PC-9 (cell line): ENCODE results near the gene CCAR1. TPM values are rescaled to one million over a fixed set of nuclear protein-coding genes. Genes with fewer than 3 reads are reported as not detected.
A peak's percentile ranks its signal among the peaks of the same experiment; 100 is the strongest.

Experiments
- BruUV-seq: library from RNA; stranded (reverse); fragments of 400-500 nt; replicated peaks from 2 replicates; lab custom pipeline; 2021; lab: Mats Ljungman, UMichigan
- CTCF ChIA-PET: fragments of 300-600 bp; sonication (Branson Sonifier 250); formaldehyde crosslinking; loops from one replicate; lab custom pipeline; 2022; ENCODE audit warnings: antibody characterized with exemption; lab: Charles Lee
- POLR2A ChIA-PET: fragments of 300-600 bp; sonication (Branson Sonifier 250); formaldehyde crosslinking; loops from one replicate; lab custom pipeline; 2022; ENCODE audit warnings: antibody characterized with exemption; ENCODE audit not compliant: unreplicated experiment; lab: Charles Lee
- DNase-seq, 2 experiments: peaks; one replicate each; pipeline versions ENCODE4 v3.0.0 to v3.0.0-alpha.2; 2015 to 2022; ENCODE audit warnings: mixed read lengths in 1 of 2
- H2AFZ ChIP-seq: fragments of 200-600 bp; sonication (generic); 2 replicates; pipeline ENCODE4 v1.8.1; 2017; ENCODE audit warnings: antibody characterized with exemption
- H3F3A ChIP-seq: fragments of 200-600 bp; sonication (generic); 2 replicates; pipeline ENCODE4 v1.8.1; 2017; ENCODE audit warnings: antibody characterized with exemption, mild to moderate bottlenecking, low read depth; ENCODE audit not compliant: insufficient read depth
- H3K27ac ChIP-seq: fragments of 200-600 bp; sonication (generic); 2 replicates; pipeline ENCODE4 v1.6.1; 2016; ENCODE audit warnings: mixed run types
- H3K27me3 ChIP-seq: fragments of 200-600 bp; sonication (generic); 2 replicates; pipeline ENCODE4 v1.6.1; 2016; ENCODE audit warnings: low read depth, mixed run types; ENCODE audit not compliant: insufficient read depth
- H3K36me3 ChIP-seq: fragments of 200-600 bp; sonication (generic); 2 replicates; pipeline ENCODE4 v1.6.1; 2016; ENCODE audit warnings: low read depth, mixed run types
- H3K4me1 ChIP-seq: fragments of 200-600 bp; sonication (generic); replicated peaks from 2 replicates; pipeline ENCODE4 v1.6.1; 2016; ENCODE audit warnings: mixed run types; ENCODE audit not compliant: insufficient read depth
- H3K4me2 ChIP-seq: fragments of 200-600 bp; sonication (generic); 2 replicates; pipeline ENCODE4 v1.6.1; 2017; ENCODE audit warnings: mixed run types
- H3K4me3 ChIP-seq: fragments of 200-600 bp; sonication (generic); 2 replicates; pipeline ENCODE4 v1.6.1; 2016; ENCODE audit warnings: mixed run types
- H3K79me2 ChIP-seq: fragments of 200-600 bp; sonication (generic); 2 replicates; pipeline ENCODE4 v1.6.1; 2017; ENCODE audit warnings: low read depth, mixed run types
- H3K9me2 ChIP-seq: fragments of 200-600 bp; sonication (generic); 2 replicates; pipeline ENCODE4 v1.8.1; 2017; ENCODE audit warnings: mild to moderate bottlenecking; ENCODE audit not compliant: insufficient read depth
- H3K9me3 ChIP-seq: fragments of 200-600 bp; sonication (generic); 2 replicates; pipeline ENCODE4 v1.8.1; 2016; ENCODE audit warnings: low read depth; ENCODE audit not compliant: insufficient read depth
- H4K20me1 ChIP-seq: fragments of 200-600 bp; sonication (generic); 2 replicates; pipeline ENCODE4 v1.8.1; 2017; ENCODE audit not compliant: insufficient read depth
- CTCF ChIP-seq: fragments of 200-600 bp; sonication (generic); conservative IDR thresholded peaks from 2 replicates; pipeline ENCODE4 v1.6.1; 2017; ENCODE audit warnings: mixed run types, antibody characterized with exemption, mild to moderate bottlenecking, moderate library complexity
- EZH2 ChIP-seq: fragments of 200-600 bp; sonication (generic); IDR thresholded peaks from 2 replicates; pipeline ENCODE4 v1.8.0; 2017; ENCODE audit warnings: antibody characterized with exemption, low read depth
- intact Hi-C: fragments of 100-400 bp; cut with micrococcal nuclease; formaldehyde crosslinking; loops from one replicate; pipeline ENCODE4 v1.10.0; 2022; ENCODE audit not compliant: unreplicated experiment
- total RNA-seq: library from RNA; stranded (reverse); gene quantifications from 2 replicates; pipeline ENCODE4 v1.2.3, GENCODE V29; 2021

CCAR1 gene
- total RNA-seq, 1 experiment from 2014 or later = 98.3 TPM

- POLR2A ChIA-PET = no interaction called here
- TF ChIP-seq EZH2 (no peak), CTCF (no peak)
- Histone ChIP-seq H3K4me1 (no peaks in the 10 kb centered on the region), H3K36me3 (peaks cover 77% of the 10 kb centered on the region), H4K20me1 (peaks cover 8% of the 10 kb centered on the region; the same call in 1 of the 2 replicates), H3K9me3 (no peaks in the 10 kb centered on the region), H3K4me2 (no peak overlapping the region), H3K27ac (no peak overlapping the region), H3F3A (peaks cover 33% of the 10 kb centered on the region; the same call in 1 of the 2 replicates), H3K4me3 (no peak overlapping the region), H2AFZ (no peak overlapping the region), H3K9me2 (no peaks in the 10 kb centered on the region), H3K79me2 (no peaks in the 10 kb centered on the region; the same call in 1 of the 2 replicates), H3K27me3 (no peaks in the 10 kb centered on the region)
- intact Hi-C loops = no loop called here
- CTCF ChIA-PET = interaction anchor here (0.7 kb wide), 1 partner anchor 323 kb away, joined by 4 read pairs; no protein-coding TSS in a partner anchor
- no TSS peak for BruUV-seq
- DNase-seq = no peak
These were observed 31.8 kb downstream of the CCAR1 start for GRCh38 chr10:68752711-68753350.

GRCh38 chr10:68756246-68756645 lies 35.2 kb downstream of the CCAR1 start:
- no peak for TF ChIP-seq EZH2
- TF ChIP-seq CTCF = no peak
- POLR2A ChIA-PET = no interaction called here
- peaks cover 26% of the 10 kb centered on the region; the same call in 1 of the 2 replicates for H3F3A ChIP-seq
- H3K9me2 ChIP-seq = no peaks in the 10 kb centered on the region
- no peak overlapping the region for H2AFZ ChIP-seq
- intact Hi-C loops = no loop called here
- CTCF ChIA-PET = no interaction called here
- no peak overlapping the region for H3K4me2 ChIP-seq
- peaks cover 13% of the 10 kb centered on the region for H4K20me1 ChIP-seq
- no peaks in the 10 kb centered on the region for H3K9me3 ChIP-seq
- H3K79me2 ChIP-seq = no peaks in the 10 kb centered on the region; the same call in 1 of the 2 replicates
- H3K27me3 ChIP-seq = no peaks in the 10 kb centered on the region
- no peak overlapping the region for H3K27ac ChIP-seq
- BruUV-seq = TSS peak; percentile 3
- H3K4me1 ChIP-seq = no peaks in the 10 kb centered on the region
- H3K36me3 ChIP-seq = peaks cover 67% of the 10 kb centered on the region
- no peak for DNase-seq
- no peak overlapping the region for H3K4me3 ChIP-seq

GRCh38 chr10:68756766-68757165 lies 35.7 kb downstream of the CCAR1 start:
- Histone ChIP-seq H3K4me2 (no peak overlapping the region), H3K4me3 (no peak overlapping the region), H3K27me3 (no peaks in the 10 kb centered on the region), H4K20me1 (peaks cover 16% of the 10 kb centered on the region), H3F3A (peaks cover 26% of the 10 kb centered on the region; the same call in 1 of the 2 replicates), H3K36me3 (peaks cover 68% of the 10 kb centered on the region), H3K79me2 (no peaks in the 10 kb centered on the region; the same call in 1 of the 2 replicates), H3K9me2 (no peaks in the 10 kb centered on the region), H3K27ac (no peak overlapping the region), H3K4me1 (no peaks in the 10 kb centered on the region), H2AFZ (no peak overlapping the region), H3K9me3 (no peaks in the 10 kb centered on the region)
- no peak for DNase-seq
- BruUV-seq = no TSS peak
- TF ChIP-seq EZH2 = no peak
- TF ChIP-seq CTCF = no peak
- ChIA-PET POLR2A (no interaction called here), CTCF (no interaction called here)
- intact Hi-C loops = no loop called here
